AG04449 (cell line): ENCODE measurements around the gene CFAP74.

Source experiments
- CTCF ChIA-PET: fragments of 350-600 bp; formaldehyde crosslinking; extraction: SDS; loops from one replicate; lab custom pipeline; 2021; ENCODE audit warnings: antibody characterized with exemption; lab: Yijun Ruan, JAX
- POLR2A ChIA-PET: fragments of 400-600, 350-600 bp; formaldehyde crosslinking; extraction: SDS; loops from one replicate; lab custom pipeline; 2020; ENCODE audit warnings: antibody characterized with exemption, inconsistent platforms; lab: Yijun Ruan, JAX
- DNase-seq: peaks from one replicate; pipeline ENCODE4 v3.0.0-alpha.2; 2010; ENCODE audit warnings: low read depth, low spot score
- H3K4me3 ChIP-seq: 2 replicates; pipeline ENCODE4 v1.5.1; 2011; ENCODE audit warnings: low read depth, mild to moderate bottlenecking, control low read depth, low read length
- CTCF ChIP-seq: IDR thresholded peaks from one replicate; pipeline ENCODE4 v1.5.1; 2011; ENCODE audit warnings: mild to moderate bottlenecking, moderate library complexity, low read length, control low read depth, inconsistent platforms; ENCODE audit not compliant: insufficient read depth; ENCODE audit errors: missing control alignments

CFAP74 gene

DNA sequence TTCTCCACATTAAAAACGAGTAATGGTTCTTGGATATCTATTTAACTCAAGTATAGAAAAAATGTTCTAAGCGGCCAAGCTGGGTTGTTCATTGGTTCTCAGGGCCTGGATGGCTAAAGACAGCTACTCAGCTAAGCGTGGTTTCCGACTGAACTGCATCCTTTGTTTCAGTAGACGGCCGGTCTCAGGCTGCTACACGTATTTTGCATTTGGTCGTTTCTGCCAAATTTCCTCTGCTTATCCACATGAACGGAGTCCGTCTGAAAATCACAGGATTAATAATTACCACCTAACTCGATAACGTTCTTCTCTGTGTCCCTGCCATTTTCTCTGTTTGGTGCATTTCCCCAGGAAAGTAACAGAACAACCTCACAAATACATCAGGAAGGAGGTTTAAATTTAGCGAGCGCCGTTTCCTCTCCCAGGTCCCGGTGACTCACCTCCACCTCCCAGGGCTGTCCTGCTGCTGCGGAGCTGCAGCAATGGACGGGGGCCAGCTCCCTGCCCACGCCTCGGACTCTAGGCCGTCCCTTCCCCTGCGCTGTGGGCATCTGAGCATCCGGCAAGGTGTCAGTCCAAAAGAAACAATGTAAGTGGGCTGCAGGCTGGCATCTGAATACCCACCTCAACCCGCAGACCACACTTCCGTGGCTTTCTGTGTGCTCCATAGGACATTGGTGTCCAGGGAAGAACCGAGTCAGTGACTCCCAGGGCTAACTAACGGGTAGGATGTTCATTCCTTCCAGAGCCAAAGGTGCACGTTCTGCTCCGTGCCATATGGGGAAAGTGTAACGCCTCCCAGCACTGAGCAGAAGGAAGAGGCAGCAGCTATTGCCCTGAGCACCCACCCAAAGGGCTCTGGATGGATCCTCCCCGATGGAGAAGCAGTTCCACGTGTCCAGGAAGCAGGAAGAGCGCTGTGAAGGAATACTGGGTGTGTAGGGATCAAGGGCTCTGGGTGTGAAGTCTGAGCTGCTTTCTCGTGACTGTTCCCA is 11.5 kb upstream of the CFAP74 start:
- DNase-seq, result no peak
- ChIA-PET CTCF (no interaction called here), POLR2A (no interaction called here)

DNA sequence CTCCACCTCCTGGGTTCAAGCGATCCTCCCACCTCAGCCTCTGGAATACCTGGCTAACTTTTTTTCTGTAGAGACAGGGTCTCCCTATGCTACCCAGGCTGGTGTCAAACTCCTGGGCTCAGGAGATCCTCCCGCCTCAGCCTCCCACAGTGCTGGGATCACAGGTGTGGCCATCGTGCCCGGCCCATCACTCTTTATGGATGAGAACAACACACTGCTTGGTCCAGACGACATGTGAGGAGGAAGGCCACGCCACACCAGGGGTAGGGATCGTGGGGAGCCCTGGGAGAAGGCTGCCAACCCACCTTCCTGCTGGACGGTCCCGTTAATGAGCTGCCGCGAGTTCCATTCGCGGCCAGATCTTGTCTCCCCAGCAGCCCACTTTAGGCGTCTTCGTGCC is 10.6 kb upstream of the CFAP74 start:
- H3K4me3 ChIP-seq, result no peak overlapping the region
- ChIA-PET POLR2A (no interaction called here), CTCF (interaction anchor here (2.5 kb wide), 1 partner anchor 31 kb away, joined by 11 read pairs; no protein-coding TSS in a partner anchor)
- no peak for DNase-seq
- TF ChIP-seq CTCF, result no peak

More for the DNA sequence above, 11.5 kb upstream of the CFAP74 start:
- no peak overlapping the region for H3K4me3 ChIP-seq
- TF ChIP-seq CTCF, result no peak

- POLR2A ChIA-PET, result no interaction called here
- CTCF ChIA-PET, result interaction anchor here (1.2 kb wide), 1 partner anchor 35 kb away, joined by 3 read pairs; no protein-coding TSS in a partner anchor
- no peak for TF ChIP-seq CTCF
- no peak overlapping the region for H3K4me3 ChIP-seq
- no peak for DNase-seq
Observed at GRCh38 chr1:2009101-2010053, 5.8 kb upstream of the CFAP74 start.

DNA sequence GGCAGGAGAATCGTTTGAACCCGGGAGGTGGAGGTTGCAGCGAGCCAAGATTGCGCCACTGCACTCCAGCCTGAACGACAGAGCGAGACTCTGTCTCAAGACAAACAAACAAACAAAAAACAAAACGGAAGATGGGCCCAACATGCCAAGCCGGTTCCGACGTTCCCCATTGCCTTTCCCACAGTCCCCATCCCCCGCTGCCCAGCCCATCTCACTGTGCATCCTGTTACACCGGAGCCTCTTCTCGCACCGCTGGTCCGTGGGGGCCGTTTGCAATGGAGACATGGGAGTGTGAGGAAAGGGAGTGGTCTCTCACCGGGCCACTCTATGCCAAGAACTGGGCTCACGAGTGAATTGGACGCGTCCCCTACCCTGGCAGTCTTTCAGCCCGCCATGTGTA is 1.3 kb upstream of the CFAP74 start:
- DNase-seq, result no peak
- POLR2A ChIA-PET, result interaction anchor here (0.7 kb wide), 1 partner anchor 14 kb away, joined by 7 read pairs; no protein-coding TSS in a partner anchor
- CTCF ChIA-PET, result interaction anchor here (2.7 kb wide), 1 partner anchor 40 kb away, joined by 10 read pairs; no protein-coding TSS in a partner anchor
- TF ChIP-seq CTCF, result no peak
- H3K4me3 ChIP-seq, result no peak overlapping the region

GRCh38 chr1:2001773-2002411 is 1.7 kb downstream of the CFAP74 start:
- no peak overlapping the region for H3K4me3 ChIP-seq
- ChIA-PET CTCF (interaction anchor here (2.7 kb wide), 1 partner anchor 42 kb away, joined by 10 read pairs; no protein-coding TSS in a partner anchor), POLR2A (no interaction called here)
- TF ChIP-seq CTCF, result no peak
- no peak for DNase-seq
